Measurements from ENCODE around the gene DDX4.

DNA sequence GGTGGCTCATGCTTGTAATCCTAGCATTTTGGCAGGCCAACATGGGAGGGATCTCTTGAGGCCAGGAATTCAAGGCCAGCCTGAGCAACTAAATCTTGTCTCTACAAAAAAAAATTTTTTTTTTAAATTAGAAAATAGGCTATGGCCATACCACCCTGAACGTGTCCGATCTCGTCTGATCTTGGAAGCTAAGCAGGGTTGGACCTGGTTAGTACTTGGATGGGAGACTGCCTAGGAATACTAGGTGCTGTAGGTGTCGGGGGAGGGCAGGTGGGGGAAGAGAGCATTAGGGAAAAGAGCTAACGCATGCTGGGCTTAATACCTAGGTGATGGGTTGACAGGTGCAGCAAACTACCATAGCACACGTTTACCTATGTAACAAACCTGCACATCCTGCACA is 39.5 kb downstream of the DDX4 start:
- TF ChIP-seq, protein P1, sequence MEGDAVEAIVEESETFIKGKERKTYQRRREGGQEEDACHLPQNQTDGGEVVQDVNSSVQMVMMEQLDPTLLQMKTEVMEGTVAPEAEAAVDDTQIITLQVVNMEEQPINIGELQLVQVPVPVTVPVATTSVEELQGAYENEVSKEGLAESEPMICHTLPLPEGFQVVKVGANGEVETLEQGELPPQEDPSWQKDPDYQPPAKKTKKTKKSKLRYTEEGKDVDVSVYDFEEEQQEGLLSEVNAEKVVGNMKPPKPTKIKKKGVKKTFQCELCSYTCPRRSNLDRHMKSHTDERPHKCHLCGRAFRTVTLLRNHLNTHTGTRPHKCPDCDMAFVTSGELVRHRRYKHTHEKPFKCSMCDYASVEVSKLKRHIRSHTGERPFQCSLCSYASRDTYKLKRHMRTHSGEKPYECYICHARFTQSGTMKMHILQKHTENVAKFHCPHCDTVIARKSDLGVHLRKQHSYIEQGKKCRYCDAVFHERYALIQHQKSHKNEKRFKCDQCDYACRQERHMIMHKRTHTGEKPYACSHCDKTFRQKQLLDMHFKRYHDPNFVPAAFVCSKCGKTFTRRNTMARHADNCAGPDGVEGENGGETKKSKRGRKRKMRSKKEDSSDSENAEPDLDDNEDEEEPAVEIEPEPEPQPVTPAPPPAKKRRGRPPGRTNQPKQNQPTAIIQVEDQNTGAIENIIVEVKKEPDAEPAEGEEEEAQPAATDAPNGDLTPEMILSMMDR (conservative IDR thresholded peaks at IDR 0.05 in 1 of 2, IDR thresholded peaks at IDR 0.05 in 1 of 2; ENCODE audit: low read depth in 1 of 2, low read length in 2 of 2): no peak
- no peak for TF ChIP-seq EZH2 (IDR thresholded peaks at IDR 0.05; ENCODE audit: low read length, missing control alignments)

Measured in fibroblast of lung (primary cell).